ENCODE results near the gene ATP2B3. TPM values are rescaled to one million over a fixed set of nuclear protein-coding genes. Genes with fewer than 3 reads are reported as not detected.

The ATP2B3 gene
- total RNA-seq, 1 donor from 2014 or later: 0.37 TPM

DNA sequence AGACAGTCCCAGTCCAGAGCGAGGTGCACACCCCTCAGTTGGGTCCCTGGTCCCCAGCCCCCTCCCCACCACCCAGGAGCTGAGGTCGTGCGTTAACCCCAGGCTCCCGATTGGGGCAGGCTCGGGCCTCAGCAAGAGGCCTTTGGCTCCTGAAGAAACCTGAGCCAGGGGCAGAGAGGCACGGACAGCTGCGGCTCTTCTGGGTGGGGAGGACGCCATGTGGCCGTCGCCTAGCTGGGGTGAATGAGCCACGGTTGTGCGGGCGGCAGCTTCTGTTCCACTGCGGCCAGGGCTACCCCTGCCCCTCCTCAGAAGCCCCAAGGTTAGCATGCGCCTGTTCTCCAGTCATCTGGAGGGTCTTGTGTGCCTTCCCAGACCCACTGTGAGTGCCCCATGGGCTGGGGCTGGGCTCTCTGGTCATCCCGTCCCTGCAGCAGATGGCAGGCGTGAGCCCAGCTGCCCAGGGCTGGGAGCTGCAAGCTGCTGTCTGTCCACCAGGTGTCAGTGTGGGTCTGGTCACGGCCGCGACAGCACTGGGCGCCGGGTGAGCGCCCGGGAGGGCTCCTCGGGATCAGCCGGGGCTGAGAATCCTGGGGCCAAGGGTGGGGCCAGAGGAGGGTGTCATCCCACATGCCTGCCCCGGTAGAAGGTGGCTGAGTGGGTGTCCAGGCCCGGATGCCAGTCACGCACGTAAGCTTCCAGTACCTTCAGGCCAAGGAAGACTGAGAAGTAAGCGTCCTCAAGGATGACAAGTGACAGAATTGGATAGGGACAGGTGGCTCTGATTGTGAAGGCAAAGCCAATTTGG is 21.9 kb downstream of the ATP2B3 start:
- no peaks in the 10 kb centered on the region for H3K9me3 Mint-ChIP-seq (ENCODE audit: low read depth)
- no peak for DNase-seq (ENCODE audit: low spot score)
- no peaks in the 10 kb centered on the region for H3K36me3 Mint-ChIP-seq (ENCODE audit: low read depth)
- TF ChIP-seq, protein P1, sequence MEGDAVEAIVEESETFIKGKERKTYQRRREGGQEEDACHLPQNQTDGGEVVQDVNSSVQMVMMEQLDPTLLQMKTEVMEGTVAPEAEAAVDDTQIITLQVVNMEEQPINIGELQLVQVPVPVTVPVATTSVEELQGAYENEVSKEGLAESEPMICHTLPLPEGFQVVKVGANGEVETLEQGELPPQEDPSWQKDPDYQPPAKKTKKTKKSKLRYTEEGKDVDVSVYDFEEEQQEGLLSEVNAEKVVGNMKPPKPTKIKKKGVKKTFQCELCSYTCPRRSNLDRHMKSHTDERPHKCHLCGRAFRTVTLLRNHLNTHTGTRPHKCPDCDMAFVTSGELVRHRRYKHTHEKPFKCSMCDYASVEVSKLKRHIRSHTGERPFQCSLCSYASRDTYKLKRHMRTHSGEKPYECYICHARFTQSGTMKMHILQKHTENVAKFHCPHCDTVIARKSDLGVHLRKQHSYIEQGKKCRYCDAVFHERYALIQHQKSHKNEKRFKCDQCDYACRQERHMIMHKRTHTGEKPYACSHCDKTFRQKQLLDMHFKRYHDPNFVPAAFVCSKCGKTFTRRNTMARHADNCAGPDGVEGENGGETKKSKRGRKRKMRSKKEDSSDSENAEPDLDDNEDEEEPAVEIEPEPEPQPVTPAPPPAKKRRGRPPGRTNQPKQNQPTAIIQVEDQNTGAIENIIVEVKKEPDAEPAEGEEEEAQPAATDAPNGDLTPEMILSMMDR (IDR thresholded peaks at IDR 0.05): peak; percentile 85
- no peaks in the 10 kb centered on the region for H3K4me1 Mint-ChIP-seq (ENCODE audit: low read depth)
- no peak overlapping the region for H3K4me3 Mint-ChIP-seq (ENCODE audit: unreplicated experiment)
- H3K27ac Mint-ChIP-seq (ENCODE audit: unreplicated experiment): no peak overlapping the region
- H3K27me3 Mint-ChIP-seq (ENCODE audit: low read depth): peaks cover 1% of the 10 kb centered on the region

DNA sequence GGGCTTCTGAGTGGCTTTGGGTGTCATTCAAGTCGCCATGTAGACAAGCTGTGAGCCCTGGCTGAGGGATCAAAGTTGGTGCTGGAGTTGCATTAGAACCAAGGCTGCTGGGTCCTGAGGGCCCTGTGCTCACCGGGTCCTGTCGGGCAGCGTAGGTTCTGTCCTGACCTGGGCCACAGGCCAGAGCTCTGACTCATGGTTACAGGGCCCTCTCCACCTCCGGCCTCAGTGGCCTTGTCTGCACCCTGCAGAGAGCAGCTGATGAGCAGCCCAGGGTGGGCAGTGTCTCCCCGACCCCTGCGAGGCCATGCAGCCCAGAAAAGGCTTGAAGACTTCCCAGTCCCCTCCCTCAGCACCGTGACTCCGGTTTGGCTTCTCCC is 22.5 kb downstream of the ATP2B3 start:
- no peak overlapping the region for H3K27ac Mint-ChIP-seq (ENCODE audit: unreplicated experiment)
- no peaks in the 10 kb centered on the region for H3K4me1 Mint-ChIP-seq (ENCODE audit: low read depth)
- H3K4me3 Mint-ChIP-seq (ENCODE audit: unreplicated experiment): no peak overlapping the region
- no peak for DNase-seq (ENCODE audit: low spot score)
- H3K36me3 Mint-ChIP-seq (ENCODE audit: low read depth): no peaks in the 10 kb centered on the region
- TF ChIP-seq, protein P1 (IDR thresholded peaks at IDR 0.05): no peak
- no peaks in the 10 kb centered on the region for H3K9me3 Mint-ChIP-seq (ENCODE audit: low read depth)
- H3K27me3 Mint-ChIP-seq (ENCODE audit: low read depth): peaks cover 1% of the 10 kb centered on the region

DNA sequence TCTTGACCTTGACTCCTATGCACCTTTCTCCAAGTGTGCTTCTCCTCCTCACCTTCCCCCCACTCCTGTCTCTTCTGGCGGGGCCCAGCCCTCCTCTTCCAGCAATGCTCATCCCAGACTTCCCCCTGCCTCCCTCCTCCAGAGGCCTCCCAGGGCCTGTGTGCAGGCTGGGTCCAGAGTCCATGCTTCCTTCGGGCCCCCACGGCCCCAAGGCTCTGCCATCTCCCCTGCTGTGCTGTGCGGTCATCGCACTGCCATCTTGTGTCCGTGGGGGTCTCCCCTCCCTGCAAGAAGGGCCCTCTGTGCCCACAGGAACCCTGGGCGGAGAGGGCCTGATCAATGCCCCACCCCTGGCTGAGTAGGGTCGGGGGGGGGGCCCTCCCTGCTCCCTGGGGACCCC is 27.3 kb downstream of the ATP2B3 start:
- TF ChIP-seq, protein P1 (IDR thresholded peaks at IDR 0.05): no peak
- Mint-ChIP-seq H3K27me3 (ENCODE audit: low read depth) (no peaks in the 10 kb centered on the region), H3K36me3 (ENCODE audit: low read depth) (peaks cover 3% of the 10 kb centered on the region), H3K27ac (ENCODE audit: unreplicated experiment) (no peak overlapping the region), H3K4me3 (ENCODE audit: unreplicated experiment) (no peak overlapping the region), H3K9me3 (ENCODE audit: low read depth) (no peaks in the 10 kb centered on the region), H3K4me1 (ENCODE audit: low read depth) (no peaks in the 10 kb centered on the region)
- DNase-seq (ENCODE audit: low spot score): no peak

DNA sequence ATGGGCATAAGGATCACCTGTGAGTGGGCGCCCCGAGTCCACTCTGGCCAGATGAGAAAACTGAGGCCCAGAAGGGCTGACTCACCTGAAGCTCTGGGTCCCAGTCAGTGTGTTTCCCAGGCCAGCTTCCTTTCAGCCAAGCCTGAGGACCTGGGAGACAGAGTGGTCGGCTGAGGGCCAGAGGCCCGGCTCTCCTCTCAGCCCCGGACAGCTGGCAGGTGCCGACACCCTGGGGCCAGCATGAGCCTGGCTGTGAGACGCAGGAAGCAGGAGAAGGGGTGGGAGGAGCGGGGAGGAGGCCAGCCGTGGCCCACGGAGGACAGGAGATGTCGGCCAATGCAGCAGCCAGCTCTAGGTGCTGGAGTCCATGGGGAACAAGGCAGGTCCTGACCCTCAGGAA is 28.9 kb downstream of the ATP2B3 start:
- Mint-ChIP-seq H3K27me3 (ENCODE audit: low read depth) (no peaks in the 10 kb centered on the region), H3K4me1 (ENCODE audit: low read depth) (no peaks in the 10 kb centered on the region), H3K4me3 (ENCODE audit: unreplicated experiment) (no peak overlapping the region), H3K27ac (ENCODE audit: unreplicated experiment) (no peak overlapping the region), H3K9me3 (ENCODE audit: low read depth) (no peaks in the 10 kb centered on the region), H3K36me3 (ENCODE audit: low read depth) (peaks cover 3% of the 10 kb centered on the region)
- no peak for DNase-seq (ENCODE audit: low spot score)
- TF ChIP-seq, protein P1 (IDR thresholded peaks at IDR 0.05): no peak

DNA sequence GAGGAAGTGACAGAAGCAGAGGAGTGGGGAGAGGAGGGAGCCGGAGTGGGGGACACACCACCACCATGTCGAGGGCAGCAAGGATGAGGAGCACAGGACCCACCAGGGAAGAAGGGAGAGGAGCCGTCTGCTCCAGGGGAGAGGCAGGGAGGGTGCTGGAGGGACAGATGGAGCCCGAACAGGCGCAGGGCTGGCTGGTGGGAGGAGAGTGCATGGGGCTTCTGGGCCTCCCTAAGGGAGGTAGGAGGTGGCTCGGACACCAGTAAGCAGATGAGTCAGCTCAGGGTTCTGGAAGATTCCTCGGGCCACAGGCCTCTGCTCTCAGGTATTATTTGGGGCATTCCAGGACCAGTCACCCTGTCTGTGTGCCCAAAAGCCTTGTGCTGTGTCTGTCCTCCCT is 29.8 kb downstream of the ATP2B3 start:
- Mint-ChIP-seq H3K36me3 (ENCODE audit: low read depth) (peaks cover 3% of the 10 kb centered on the region), H3K4me1 (ENCODE audit: low read depth) (no peaks in the 10 kb centered on the region), H3K4me3 (ENCODE audit: unreplicated experiment) (no peak overlapping the region), H3K9me3 (ENCODE audit: low read depth) (no peaks in the 10 kb centered on the region), H3K27me3 (ENCODE audit: low read depth) (no peaks in the 10 kb centered on the region), H3K27ac (ENCODE audit: unreplicated experiment) (no peak overlapping the region)
- DNase-seq (ENCODE audit: low spot score): no peak
- TF ChIP-seq, protein P1 (IDR thresholded peaks at IDR 0.05): no peak
